Sigmoid colon (tissue), 4 donors: ENCODE results near the gene TSPAN32.

Experiments
- CTCF ChIP-seq, 4 experiments: fragments of 450-650 bp in 3 of 4; fragments of 200-600 bp in 1 of 4; IDR thresholded peaks; one replicate each; pipeline ENCODE4 v1.5.1; 2016 to 2019; ENCODE audit warnings: antibody characterized with exemption in 4 of 4, mild to moderate bottlenecking in 3 of 4, moderate library complexity in 2 of 4
- POLR2A ChIP-seq, 2 donors: fragments of 450-650 bp; IDR thresholded peaks; one replicate each; pipeline ENCODE4 v1.6.1; 2016; ENCODE audit warnings: antibody characterized with exemption in 2 of 2, mild to moderate bottlenecking in 2 of 2, moderate library complexity in 2 of 2
- POLR2AphosphoS5 ChIP-seq, 4 donors: sonication (generic); formaldehyde crosslinking; IDR thresholded peaks; one replicate each; pipeline ENCODE4 v1.6.1; 2017; ENCODE audit warnings: antibody characterized with exemption in 4 of 4

GRCh38 chr11:2319791-2320472 is 18.1 kb downstream of the TSPAN32 start:
- TF ChIP-seq CTCF (IDR thresholded peaks at IDR 0.05) (no peak), POLR2A (IDR thresholded peaks at IDR 0.05) (no peak), POLR2AphosphoS5 (IDR thresholded peaks at IDR 0.05) (peak in 1 of 4 donors; percentile 10)
